Hypothalamus (tissue), 51 donors: ENCODE results near the gene SLMAP.
A peak's percentile ranks its signal among the peaks of the same experiment; 100 is the strongest.

Experiments used
- DNase-seq, 51 donors: peaks; one replicate each; lab custom pipeline; 2025; lab: John Stamatoyannopoulos, UW

The SLMAP gene

DNA sequence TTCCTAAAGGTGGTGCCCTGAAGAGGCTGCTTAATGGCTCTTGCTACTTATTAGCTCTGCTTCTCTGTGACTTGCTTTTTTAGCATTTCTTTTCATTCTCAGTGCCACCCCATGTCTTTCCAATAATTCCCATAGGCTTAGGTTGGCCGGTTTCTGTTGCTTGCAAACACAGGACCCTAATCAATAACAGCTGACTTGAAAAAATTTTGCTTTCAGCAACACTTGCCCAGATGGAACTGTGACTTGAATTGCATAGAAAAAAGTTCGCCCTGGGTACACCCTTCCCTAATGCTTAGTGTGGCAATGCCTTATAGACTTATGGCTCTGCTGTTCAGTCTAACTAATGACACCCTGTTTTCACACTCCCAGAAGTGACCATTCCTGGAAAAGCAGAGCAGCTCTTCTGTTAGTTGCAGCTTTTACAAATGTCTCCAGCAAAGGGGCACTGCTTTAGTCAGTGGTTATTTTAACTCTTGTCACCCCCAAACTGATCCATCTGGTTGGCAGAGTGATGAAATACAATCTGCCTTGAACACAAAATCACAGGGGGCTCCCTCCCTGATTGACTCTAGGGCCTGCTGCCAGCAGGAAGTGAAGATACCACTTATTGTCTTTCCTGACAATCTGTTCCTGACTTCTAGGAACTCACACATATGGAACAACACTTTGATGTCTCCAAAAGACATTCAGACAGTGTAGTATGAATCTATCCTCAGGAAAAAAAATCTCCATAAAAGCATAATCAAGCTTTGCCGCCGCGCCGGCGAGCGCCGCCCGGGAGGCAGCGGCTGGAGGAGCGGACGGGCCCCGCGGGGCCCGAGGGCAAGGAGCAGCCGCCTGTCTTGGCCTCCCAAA lies 9.7 kb upstream of the SLMAP start:
- no peak for DNase-seq

DNA sequence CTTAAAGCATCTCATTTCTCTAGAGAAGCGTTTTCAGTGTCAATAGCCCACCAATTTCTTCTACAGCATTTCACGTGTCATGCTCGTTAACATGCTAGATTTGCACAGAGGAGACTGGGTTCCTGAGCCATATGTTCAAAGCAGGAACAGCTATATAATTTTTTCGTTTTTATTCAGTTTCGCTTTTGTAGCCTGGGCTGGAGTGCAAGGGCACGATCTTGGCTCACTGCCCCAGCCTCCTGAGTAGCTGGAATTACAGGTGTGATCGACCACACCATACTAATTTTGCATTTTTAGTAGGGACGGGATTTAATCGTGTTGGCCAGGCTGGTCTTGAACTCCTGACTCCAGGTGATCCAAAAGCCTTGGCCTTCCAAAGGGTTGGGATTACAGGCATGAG lies 6.6 kb upstream of the SLMAP start:
- no peak for DNase-seq

DNA sequence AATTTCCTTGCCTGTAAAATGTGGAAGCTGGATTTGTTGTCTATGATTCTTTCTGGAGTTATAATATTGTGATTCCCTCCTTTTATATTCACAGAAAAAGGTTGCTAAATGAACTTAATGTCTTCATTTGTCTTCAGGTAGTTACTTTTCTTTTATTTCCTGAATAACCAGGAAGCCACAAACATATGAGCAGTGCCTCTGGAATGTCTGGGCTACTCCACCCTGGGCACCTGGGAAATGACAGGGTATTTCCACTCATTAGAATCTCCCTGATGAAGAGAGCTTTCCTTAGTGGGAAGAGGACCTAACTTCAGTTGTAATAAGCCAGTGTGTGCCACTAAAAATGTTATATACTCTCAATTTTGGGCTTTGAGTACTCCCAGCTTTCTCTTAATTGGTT lies 3.8 kb upstream of the SLMAP start:
- no peak for DNase-seq

DNA sequence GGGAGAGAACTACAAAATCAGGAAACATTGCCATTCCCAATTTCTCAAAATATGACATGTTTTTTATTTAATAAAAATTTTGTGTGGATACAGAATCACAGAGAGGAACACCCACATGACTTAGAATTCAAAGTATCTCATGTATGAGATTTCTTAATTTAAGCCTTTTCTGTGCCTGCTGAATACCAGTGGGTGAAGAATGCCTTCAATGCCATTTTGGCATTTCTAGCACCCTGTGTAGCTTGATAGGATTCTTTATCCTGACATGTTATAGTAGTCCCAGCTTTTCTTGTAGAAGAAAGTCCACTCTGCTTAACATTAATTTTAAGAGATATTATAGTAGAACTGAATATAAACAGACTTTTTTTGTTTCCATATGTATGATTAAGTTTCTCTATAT lies 3.1 kb upstream of the SLMAP start:
- DNase-seq, result no peak

DNA sequence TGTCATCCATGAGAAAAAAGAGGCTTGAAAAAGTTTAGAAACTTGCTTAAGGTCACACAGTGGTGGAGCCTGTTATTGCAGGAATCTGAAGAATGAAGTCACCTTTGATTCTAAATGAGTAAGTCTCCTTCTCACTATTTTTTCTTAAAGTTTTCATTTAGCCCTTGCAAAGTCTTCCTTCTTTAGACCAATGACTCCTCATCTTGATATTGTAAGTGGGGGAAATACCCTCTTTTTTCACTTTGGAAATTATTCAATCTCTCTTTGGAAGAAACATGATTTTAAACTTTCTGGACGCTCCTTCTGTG lies 787 bp upstream of the SLMAP start:
- DNase-seq, result peak in 1 of 51 donors; percentile 25

DNA sequence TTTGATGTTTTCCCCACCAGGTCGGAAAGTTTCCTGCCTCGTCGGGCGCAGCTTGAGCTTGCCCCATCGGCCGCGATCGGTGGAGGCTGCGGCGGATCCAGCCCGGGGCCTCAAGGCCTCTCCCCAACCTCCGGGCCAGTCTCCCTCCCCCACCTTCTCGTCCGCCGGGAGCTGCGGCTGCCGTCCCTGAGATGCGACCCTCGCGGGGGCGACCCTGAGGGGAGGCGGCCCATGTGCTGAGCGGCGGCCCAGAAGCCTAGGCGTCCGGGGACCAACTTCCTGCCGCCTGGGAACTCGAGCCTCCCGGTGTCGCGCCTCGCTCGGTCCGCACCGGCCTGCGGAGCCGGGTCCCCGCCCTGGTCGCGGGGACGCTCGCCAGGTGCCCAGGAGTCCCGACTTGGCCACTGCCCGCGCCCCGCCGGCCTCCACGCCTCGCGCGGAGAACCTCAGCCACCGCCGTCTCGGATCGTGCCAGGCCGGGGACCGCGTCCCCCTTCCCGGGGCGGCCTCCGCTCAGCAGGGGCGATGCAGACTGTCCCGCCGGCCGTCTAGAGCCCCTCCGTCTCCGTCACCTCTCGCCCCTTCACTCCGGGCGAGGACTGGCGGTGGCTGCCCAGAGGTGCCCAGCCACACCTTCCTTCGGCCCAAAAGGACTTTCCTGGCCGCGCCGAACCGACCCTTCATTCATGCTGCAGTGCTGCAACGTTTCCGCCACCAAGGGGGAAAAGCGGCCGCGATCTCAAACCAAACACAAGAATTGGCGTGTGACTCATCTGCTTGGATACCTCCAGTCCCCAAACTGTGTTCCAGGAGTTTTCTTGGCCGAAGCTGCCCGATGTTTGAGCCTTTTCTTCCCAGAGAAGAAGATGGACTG lies 656 bp downstream of the SLMAP start:
- peak in 33 of 51 donors; percentile 9 to 65 (median 42) for DNase-seq

DNA sequence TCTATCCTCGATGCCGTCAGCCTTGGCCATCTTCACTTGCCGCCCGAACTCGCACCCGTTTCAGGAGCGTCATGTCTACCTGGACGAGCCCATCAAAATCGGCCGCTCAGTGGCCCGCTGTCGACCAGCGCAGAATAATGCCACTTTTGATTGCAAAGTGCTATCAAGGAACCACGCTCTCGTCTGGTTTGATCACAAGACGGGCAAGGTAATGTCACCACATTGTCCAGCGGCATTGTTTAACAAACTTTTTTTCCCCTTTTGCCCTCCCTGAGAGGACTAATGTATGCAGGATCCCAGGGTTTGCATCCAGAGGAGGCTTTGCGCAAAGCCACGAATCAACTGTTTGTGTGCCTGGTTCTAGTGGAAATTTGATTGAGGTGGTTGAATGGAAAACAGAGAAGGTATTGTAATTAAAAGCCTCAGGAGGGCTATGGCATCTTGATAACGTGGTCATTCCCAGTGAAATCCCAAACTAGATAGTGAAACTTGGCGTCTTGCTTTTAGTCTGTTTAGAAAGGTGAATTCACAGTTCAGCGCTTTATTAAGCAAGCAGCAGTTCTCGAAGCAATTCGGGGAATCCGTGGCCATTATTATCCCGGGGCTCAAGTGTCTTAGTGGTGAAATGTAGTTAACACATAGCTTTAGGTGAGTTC lies 1.7 kb downstream of the SLMAP start:
- peak in 3 of 51 donors; percentile 1 to 25 (median 8) for DNase-seq

DNA sequence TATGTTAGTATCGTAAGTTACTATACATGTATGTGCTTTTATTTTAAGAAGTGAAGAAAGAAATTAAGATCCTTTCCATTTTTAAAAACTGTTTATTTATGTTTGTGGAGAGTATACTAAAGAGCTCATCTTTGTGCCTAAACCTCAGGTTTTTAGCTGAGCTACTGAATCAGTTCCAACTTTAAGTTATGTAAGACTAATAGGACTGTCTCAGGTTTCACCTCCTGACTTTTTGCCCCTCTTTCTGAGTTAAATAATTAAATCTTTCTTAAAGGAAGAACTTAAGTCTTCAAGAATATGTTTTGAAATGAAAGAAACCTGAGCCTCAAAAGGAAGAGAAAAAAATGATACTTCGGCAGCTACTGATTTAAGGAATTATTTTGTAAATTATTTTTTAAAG lies 2.6 kb downstream of the SLMAP start:
- no peak for DNase-seq

DNA sequence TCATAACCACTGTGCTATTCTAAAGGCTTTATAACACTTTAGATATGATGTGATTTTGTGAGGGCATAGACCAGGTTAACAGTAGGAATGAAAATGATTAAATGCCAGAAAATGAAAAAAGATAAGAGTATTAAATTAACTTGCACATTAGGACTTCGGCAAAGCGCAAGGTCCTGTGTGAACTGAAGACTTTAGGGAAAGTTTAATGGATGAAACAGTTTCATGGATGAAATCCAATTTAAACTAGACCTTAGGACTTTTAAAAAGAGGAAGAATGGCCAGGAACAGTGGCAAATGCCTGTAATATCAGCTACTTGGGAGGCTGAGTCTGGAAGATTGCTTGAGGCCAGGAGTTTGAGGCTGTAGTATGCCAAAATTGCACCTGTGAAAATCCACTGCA lies 8.7 kb downstream of the SLMAP start:
- DNase-seq, result no peak

DNA sequence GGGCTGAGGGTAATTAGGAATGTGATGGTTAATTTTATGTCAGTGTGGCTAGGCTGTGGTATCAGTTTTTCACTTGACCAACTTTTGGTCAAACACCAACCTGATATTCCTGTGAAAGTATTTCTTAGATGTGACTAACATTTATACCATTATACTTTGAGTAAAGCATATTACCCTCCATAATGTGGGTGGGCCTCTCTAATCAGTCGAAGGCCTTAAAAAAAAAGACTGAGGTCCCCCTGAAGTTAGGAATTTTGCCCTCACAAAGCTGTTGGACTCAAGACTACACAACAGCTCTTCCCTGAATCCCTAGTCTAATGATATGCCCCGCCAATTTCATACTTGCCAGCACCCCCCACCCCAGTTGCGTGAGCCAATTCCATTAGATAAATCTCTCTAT lies 12.5 kb downstream of the SLMAP start:
- no peak for DNase-seq

DNA sequence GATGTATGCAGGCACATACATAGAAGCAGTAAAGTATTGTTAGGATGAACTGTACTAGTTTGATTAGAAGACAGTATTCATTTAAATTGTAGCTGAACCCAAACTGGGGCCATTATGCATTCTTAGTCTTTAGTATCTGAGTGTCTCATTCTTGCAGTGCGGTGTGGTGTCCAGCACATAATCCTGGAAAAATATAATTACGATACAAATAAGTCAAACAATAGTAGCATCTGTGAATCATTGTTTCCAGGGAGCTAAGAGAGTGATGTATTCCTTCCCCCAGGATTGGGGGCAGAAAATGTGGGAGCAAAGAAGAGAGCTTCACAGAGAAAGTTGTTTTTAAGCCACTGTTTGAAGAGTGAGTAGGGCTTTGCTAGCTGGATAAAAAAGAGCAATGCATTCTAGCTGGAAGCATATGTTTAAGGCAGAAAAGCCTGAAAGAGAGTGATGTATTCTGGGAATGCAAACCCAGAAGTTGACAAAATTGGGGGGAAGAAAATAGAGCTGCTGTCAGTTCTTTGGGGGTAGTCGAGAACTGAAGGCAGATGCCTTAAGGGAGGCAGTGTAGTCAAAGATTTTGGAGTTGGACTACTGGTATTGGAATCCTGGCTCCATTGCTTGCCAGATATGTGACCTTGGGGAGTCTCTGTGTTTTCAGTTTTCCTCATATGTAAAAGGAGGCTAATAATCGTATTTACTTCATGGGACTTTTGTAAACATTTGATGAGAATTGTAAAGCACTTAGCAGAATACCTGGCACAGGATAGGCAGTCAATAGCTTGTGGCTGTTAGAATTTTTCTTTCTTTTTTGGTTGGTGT lies 14.1 kb downstream of the SLMAP start:
- peak in 1 of 51 donors; percentile 5 for DNase-seq

DNA sequence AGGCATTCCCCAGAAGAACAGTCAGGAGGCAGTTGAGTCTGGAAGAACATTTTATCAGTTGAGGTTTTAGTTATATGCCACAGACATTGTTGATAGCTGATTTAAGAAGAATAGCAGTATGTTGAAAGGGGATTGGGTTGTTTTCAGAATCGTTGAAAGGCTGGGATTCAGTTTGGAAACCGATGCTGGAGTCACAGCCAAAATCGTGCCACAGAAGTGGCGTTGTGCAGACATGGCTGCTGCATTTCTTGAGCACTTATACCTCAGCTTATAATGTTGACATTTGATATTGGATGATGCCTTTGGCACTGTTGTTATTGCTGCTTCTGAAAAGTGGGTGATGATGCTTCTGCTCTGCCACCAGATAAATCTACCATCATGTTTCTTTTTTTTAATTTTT lies 16.1 kb downstream of the SLMAP start:
- DNase-seq, result no peak

DNA sequence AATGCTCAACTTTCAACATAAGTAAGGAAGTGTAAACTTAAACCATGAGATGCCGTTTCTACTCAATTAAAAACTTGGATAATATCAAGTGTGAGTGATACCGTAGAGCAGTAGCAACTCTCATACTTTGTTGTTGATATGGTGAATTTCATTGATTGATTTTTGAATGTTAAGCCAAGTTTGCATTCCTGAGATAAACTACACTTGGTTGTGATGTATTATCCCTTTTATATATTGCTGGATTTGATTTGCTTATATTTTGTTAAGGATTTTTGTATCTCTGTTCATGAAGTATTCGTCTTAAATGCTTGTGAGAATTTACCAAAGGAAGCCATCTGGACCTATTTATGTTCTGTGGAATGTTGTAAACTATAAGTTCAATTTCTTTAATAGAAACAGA lies 21.7 kb downstream of the SLMAP start:
- DNase-seq, result no peak

DNA sequence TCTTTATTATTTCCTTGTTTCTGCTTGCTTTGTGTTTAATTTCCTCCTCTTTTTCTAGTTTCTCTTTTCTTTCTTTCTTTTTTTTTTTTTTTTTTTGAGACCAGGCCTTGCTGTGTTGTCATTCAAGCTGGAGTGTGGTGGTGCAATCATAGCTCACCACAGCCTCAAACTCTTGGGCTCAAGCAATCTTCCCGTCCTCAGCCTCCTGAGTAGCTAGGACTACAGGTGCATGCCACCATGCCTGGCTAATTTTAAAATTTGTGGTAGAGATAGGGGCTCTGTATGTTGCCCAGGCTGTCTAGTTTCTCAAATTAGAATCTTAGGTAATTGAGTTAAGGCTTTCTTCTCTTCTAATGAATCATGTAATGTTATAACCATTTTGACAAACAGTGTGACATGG lies 22.4 kb downstream of the SLMAP start:
- no peak for DNase-seq

DNA sequence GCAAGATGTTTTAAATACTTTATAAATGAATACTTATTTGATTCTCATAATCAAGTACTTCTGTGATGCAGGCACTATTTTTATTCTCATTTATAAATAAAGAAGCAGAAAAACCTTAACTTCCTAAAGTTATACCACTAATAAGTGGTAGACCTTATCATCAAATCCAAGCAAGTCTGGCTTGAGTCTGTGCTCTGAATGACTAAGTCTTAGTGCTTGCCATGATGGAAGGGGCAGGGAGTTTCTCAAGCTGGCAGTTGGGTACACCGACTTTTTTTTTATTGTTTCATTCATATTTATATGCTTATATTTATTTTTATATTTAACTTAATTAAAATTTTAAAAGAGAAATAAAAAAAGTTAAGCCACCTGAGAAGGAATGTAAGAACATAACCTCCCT lies 23.6 kb downstream of the SLMAP start:
- DNase-seq, result no peak

DNA sequence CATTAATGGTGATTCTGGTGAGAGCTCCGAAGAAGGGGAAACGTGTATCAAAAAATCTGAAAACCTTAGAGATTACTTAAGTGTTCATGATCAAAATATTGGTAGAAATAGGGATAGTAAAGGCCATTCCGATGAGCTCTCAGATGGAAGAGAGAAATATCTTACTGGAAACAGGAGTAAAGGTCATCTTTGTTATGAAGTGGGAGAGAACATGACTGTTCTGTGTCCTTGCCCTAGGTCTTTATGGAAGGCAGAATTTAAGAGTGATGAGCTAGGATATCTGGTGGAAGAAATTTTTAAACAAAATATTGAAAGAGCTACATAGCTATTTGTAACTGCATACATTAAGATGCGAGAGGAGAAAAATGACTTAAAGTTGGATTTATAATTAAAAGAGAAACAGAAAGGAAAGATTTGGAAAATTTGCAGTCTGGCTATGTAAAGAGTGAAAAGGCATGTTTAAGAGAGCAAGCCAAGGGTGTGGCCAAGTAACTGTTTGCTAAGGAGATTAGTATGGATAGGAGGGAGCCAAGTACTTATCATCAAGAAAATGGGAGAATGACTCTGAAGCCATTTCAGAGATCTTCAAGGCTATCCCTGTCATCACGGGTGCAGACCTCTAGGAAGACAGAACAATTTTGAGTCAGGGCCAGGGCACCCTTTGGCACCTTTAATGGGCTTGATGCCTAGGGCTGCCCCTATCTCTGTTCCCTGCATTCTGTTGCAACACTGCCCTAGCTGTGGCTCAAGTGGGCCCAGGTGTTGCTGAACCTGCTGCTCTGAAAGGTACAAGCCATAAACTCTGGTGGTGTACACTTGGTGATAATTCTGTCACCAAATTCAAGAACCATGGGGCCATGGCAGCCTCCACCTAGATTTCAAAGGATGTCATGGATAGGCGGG lies 27.3 kb downstream of the SLMAP start:
- no peak for DNase-seq

DNA sequence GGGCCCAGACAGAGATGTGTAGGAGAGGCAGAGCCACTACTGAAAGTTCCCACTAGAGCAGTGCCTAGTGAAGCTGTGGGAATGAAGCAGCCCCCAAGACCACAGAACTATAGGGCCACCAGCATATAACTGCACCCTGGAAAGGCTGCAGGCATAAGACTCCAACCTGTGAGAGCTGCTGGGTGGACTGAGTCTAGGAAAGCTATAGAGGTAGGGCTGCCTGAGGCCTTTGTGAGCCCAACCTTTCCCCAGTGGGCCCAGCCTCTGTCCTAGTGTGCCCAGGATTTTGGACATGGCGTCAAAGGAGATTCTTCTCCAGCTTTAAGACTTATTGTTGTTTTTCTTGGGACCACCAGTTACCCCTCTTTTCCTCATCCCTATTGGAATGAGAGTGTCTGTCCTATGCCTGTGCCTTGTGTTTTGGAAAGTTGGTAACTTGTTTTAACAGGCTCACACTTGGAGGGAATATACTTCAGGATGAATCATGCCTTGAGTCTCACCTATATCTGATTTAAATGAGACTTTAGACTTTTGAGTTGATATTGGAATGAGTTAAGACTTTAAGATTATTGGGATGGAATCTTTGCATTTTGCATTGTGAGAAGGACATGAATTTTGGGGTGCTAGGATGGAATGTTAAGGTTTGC lies 28.1 kb downstream of the SLMAP start:
- no peak for DNase-seq

DNA sequence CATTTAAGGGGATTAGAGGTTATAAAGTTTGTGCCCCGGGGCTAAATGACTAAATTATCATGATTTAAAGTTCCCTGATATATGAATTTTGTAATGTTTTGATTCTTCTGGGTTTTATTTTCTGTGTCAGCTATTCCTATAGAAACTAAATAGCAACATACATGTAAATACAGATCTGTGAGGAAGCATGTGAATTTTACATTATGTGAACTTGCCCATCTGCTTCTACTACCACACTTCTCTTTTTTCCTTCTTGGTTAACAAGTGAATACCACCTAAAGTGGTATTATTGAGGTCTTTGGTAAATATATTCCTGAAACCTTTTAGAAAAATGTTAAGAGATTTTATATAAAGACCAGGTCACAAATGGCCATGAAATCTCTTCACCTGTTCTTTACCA lies 29.3 kb downstream of the SLMAP start:
- DNase-seq, result no peak
